GM12865 (cell line): ENCODE results near the gene LRG1.

Experiments
- DNase-seq: peaks from one replicate; pipeline ENCODE4 v3.0.0; 2010; ENCODE audit warnings: low read depth
- H3K4me3 ChIP-seq: 2 replicates; pipeline ENCODE4 v1.5.1; 2011; ENCODE audit warnings: mild to moderate bottlenecking, low read depth, low read length, control low read depth
- TF ChIP-seq, protein P1 (sequence below): IDR thresholded peaks from 2 replicates; pipeline ENCODE4 v1.5.1; 2011; ENCODE audit warnings: low read length, control low read depth, low read depth, inconsistent platforms; ENCODE audit not compliant: insufficient read depth; ENCODE audit errors: missing control alignments

Gene LRG1

DNA sequence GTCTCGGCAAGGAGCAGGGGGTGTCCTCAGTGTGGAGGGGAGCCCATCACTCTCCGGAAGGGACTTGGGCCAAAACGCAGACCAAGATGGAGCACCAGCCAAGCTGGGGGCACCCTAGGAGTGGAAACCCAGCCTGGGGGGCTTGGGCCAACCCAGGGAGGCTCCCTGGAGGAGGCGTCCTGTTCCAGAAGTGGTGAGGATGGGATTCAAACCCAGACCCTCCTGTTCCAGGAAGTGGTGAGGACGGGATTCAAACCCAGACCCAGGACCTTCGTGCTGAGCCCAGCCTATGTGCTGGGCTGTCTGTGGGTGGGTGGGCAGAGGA lies 20.7 kb downstream of the LRG1 start:
- no peak for DNase-seq
- H3K4me3 ChIP-seq = no peak overlapping the region
- TF ChIP-seq, protein P1, sequence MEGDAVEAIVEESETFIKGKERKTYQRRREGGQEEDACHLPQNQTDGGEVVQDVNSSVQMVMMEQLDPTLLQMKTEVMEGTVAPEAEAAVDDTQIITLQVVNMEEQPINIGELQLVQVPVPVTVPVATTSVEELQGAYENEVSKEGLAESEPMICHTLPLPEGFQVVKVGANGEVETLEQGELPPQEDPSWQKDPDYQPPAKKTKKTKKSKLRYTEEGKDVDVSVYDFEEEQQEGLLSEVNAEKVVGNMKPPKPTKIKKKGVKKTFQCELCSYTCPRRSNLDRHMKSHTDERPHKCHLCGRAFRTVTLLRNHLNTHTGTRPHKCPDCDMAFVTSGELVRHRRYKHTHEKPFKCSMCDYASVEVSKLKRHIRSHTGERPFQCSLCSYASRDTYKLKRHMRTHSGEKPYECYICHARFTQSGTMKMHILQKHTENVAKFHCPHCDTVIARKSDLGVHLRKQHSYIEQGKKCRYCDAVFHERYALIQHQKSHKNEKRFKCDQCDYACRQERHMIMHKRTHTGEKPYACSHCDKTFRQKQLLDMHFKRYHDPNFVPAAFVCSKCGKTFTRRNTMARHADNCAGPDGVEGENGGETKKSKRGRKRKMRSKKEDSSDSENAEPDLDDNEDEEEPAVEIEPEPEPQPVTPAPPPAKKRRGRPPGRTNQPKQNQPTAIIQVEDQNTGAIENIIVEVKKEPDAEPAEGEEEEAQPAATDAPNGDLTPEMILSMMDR = no peak

DNA sequence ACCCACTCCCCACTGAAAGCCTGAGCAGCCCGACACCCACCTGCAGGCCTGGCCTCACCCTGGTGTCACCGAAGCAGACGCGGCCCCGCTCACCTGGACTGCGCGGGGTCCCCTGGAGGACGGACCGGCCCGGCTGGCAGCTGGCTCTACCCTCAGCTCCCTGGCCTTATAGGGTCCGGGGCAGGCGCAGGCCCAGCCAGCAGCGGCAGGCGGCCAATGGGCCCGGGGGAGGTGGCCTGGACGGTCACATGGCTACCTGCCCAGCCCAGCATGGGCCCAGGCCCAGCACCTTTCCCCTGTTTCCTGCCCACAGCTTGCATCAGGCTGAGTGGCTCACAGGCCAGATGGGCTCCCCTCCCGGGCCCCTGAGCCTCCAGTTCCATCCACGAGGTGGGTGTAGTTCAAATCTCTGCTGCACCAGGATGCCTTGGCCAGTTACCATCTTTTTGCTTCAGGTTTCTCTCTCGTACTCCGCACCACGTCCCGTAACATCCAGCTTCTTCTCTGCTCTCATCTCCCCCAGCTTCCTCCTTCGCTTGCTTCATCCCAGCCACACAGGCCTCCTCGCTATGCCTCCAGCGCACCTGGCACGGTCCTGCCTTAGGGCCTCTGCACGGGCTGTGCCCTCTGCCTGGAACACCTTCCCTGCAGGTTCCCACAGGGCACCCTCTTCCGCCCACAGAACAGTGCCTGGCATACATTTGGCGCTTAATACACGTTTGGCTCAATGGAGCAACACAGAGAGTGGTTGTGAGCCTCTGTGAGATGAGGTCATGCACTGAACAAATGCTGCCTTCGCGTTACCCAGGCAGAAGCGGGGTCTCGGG lies 21.3 kb downstream of the LRG1 start, which contains the start of gene PLIN4:
Gene PLIN4, minus strand, starts transcription at position 142 of the 827 bp plus-strand sequence. CDS start 214 bp downstream, outside the sequence.
- TF ChIP-seq, protein P1 = no peak
- no peak within 1 kb of the TSS for H3K4me3 ChIP-seq
- no peak for DNase-seq

DNA sequence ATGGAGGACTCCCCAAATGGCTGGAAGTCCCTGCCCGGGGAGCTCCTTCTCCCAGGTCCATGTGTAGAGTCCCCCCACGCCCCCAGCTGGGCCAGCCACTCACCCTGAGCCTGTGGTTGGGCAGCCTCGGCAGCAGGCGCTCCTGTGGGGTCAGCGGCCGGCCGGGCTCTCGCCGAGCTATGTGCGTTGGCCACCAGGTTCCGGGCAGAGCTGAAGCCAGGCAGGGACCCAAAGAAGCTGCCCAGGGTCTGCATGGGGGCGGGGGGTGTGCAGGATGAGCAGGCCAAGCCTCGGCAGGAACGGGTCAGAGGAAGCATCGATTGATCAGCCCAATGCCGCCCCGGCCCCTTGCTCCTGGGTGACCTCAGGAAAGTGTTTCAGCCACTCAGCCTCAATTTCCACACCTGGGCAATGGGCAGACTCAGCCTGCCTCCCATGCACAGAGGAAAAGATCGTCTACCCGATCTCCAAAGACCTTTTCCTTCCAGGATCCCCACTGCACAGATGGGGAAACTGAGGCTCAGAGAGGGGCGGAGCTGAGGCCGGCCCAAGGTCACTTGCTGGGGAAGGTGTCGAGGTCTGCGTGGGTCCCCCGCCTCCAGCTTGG lies 22.3 kb downstream of the LRG1 start:
- TF ChIP-seq, protein P1 = no peak
- no peak for DNase-seq
- no peak overlapping the region for H3K4me3 ChIP-seq

DNA sequence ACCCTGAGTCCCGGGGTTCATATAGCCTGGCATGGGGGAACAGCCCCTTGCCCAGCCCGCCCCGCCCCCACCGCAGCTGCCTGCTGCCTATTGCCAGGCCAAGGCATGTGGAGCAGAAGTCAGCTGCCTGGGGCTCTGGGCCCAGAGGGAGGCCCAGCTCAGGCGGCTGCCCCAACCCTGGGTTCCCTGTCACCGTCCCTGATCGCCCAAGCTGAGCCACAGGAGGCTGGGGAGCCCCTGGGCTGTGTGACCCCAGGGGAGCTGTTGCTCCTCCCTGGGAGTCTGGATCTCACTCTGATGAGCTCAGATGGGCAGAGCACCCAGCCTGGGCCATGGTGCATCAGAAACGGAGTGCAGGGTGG lies 22.9 kb downstream of the LRG1 start:
- no peak overlapping the region for H3K4me3 ChIP-seq
- TF ChIP-seq, protein P1 = no peak
- no peak for DNase-seq

DNA sequence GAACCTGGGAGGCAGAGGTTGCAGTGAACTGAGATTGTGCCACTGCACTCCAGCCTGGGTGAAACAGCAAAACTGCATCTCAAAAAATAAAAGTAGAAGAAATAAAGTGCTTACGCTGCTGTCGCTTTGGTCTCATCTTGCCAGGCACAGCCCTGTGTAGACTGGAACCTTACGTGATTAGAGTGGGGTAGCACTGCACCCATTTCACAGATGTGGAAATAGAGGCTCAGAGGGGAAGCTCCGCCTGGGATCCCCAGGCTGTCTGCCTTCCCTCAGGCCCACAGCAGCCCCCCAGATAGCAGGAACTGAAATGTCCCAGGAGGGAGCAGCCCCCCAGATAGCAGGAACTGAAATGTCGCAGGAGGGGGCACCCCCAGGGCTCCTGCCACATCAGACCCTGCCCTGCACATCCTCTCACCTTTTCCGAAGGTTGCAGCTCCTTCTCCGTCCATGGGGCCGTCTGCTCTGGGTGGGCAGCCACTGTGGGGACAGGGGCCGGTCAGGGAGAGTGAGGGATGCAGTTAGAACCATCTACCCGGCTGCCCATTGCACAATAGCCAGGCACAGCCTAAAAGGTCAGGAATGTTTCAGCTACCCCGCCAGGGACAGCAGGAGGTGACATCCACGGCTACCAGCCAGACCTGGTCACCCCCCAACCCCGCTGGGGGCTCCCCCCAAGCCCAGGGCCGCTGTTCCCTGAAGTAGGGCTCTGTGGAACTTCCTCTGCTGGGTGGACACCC lies 23.5 kb downstream of the LRG1 start:
- H3K4me3 ChIP-seq = no peak overlapping the region
- TF ChIP-seq, protein P1 = no peak
- DNase-seq = no peak

DNA sequence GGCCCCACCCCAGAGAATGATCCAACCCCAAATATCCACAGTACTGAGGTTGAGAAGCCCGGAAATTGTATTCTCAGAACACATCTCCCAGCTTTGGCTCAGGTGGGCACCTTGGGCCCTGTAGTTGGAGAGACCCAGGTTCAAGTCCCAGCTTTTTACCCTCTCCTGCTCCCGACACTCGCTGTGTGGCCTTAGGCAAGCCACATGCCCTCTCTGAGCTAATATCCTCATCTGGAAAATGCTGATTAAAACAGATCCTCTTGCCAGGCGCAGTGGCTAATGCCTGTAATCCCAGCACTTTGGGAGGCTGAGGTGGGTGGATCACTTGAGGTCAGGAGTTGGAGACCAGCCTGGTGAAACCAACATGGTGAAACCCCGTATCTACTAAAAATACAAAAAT lies 24.1 kb downstream of the LRG1 start:
- DNase-seq = no peak
- no peak overlapping the region for H3K4me3 ChIP-seq
- TF ChIP-seq, protein P1 = no peak
